Measurements from ENCODE around the gene AK8.

The AK8 gene

DNA sequence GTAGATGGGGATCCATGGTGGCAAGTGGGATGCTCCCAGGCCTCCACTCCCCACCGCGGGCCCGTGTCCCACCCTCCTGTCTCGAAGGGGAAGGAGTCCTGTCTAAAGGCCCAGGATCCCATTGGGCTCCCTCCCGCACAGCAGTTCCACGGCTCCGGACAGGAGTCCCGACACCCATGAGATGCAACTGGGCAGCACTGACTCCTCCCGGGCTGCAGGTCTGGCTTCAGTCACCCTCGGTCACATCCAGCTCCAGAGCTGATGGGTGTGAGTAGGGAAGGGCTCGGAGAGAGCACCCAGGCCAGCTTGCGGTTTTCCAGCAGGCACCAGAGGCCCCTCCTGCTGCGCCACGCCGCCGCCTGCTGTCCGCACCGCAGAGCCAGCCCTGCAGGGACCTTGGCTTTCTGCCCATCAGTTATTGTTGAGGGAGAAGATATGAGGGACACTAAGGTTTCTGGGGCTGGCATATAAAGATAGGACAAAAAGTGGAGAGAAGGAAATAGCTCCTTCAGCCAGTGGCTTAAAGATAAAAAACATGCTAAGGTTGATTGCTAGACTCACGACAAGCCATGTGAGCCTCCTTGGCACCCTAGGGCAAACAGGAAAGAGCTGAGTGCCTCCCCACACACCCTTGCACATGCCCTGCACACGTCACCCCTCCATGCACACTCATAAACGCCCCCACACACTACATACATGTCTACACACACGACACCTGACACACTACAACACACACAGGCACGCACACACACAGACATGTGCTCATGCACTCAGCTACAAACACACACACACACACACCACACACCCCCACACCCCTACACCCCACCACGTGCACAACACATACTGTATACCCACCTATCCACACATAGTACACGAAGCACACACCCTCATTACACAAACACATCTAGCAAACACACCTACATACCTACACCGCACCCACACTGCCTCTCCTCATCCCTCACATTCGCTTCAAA lies 79.0 kb downstream of the AK8 start:
- DNase-seq (ENCODE audit: low read depth in 2 of 2): no peak

DNA sequence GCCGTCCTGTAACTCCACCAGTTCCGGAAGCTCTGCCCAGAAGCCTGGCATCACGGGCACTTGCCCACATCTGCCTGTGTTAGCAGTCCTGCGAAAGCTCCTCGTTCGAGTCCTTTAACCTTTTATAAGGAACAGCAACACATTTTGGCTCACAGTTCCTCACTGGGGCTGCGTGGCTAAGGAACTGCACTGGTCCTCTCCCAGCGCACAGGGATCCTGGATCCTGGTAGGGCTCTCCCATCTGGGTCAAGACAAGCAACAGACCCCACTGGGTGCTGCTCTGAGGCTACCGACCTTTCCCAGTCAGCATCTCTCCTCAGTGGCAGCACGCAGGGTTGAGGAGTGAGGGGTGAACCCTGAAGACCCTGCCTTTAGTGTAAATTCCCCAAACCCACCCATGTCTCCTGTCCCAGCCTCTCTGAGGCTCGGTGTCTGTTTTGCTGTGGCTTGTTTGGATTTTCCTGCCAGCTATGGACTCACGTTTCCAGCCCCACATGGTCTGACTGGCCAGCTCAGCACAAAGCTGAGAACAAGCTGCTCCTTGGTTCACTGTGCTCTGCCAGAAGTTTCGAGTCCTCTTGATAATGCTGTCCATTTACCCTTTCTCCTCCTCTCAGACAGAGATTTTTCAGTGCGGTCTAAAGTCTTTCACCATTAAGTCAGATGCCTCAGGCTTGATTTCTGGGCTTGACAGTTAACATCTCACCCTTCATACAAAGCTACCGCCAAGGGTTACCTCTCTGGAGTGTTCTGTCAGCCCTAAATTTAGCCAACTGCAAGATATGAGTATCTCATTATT lies 80.0 kb downstream of the AK8 start:
- no peak for DNase-seq (ENCODE audit: low read depth in 2 of 2)

DNA sequence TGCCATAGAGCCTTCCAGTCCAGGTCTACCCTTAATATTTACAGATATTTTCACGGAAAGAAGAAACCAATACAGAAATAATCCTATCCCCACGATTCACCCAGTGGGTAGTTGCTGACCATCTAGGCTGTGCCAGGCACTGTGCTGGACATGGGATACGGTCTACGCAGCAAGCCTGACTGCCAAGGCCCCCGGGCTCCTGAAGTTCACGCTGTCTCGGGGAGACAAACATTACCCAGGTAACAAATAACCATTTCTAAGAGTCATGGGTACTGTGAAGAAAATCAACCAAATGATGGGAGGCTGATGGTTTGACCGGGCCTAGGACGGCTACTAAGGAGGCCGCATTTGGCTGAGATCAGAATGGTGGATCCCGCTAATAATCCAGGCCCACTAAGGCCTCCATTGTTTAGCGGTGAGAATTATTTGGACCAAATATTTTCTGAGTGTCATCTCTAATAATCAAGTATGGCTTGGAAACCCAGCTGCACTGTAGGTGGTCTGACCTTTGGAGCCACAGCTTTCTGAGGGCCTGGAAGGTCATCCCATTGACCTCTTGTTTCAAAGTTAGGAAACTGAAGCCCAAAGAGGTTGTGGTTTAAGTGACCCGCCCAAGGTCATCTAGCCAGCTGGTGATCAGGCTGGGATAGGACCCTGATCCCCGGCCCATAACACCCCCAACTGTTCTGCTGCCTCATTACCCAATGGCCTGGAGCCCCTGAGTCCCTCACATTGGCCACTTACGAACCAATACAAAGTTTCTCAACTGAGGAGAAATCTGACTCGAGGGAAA lies 82.4 kb downstream of the AK8 start:
- DNase-seq (ENCODE audit: low read depth in 2 of 2): no peak

- no peak for DNase-seq (ENCODE audit: low read depth in 2 of 2)
These were observed 83.2 kb downstream of the AK8 start for GRCh38 chr9:132794730-132795380.

DNA sequence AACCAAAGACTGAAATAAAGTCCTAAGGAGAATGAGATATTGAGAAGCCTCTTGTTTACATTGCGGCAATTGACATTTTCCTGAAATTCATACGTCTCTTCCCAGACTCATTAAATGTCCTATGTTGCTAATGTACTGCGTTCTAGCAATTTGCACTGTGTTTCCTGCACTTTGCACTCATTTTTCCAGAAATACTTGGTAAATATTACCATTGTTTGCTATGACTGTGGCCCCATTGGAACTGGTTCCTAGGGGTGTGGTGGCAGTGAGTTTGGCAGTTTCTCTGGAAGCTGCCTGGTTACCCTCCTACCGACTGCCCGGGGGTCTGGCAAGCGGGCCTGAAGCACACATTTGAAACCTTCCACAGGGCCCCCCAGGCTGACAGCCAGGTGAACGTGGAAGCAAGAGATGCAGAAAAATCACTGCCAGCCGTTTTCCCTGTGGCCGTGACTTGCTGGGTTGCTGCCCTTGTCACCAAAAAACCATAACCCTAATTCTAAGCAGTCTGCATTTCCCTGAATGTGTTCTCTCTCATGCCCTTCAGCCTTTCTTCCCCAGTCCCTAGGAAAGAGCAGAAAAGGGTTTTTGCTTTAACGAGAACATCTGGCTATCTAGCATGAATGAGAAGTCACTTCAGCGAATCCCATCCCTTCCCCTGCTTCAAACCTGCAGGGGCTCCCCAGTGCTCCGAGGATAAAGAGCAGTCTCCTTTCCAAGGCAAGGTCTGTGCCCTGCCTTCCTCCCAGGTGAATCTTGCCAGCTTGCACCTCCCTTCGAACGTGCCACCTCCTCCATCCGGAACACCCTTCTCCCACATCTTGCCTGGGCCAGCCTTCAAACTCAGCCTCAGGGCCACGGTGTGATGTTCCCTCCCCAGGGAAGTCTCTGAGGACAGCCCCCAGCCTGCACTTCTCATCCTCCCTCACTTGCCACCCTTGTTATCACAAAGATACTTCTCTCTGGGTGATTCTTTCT lies 84.2 kb downstream of the AK8 start:
- no peak for DNase-seq (ENCODE audit: low read depth in 2 of 2)

DNA sequence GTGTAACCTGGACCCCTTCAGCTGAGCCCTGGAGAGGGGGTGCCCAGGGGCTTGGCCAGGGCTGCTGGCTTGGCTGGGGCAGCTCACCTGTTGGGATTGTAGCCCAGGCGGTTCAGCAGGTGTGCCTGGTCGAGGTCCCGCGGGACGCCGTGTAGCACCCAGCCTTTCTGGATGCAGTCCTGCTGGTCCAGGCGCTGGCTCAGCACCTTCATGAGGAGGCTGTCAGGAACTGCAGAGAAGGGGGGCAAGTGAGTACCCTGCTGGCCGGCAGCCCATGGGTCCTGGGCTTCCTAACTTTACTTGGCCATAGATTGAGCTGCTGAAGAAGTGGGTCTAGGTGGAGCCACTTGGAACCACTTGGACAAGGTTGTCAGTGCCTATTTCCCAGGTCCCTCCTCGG lies 85.5 kb downstream of the AK8 start:
- no peak for DNase-seq (ENCODE audit: low read depth in 2 of 2)

GRCh38 chr9:132791699-132792240 lies 86.3 kb downstream of the AK8 start:
- DNase-seq (ENCODE audit: low read depth in 2 of 2): no peak

DNA sequence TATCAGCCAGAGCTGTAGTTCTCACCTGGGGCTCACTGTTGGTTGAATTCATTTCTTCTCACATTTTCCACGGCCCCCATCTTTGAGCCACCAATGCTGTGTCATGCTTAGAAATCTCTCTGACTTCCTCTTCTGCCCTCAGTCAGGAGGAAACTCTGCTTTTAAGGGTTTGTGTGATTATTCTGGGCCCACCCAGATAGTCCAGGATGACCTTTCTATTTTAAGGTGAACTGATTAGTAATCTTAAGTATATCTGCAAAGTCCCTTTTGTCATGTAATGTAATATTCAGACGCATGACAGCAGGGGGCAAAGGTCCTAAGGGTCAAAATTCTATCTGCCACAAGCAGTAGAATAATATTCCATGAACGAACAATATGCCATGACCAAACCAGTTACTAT lies 88.4 kb downstream of the AK8 start:
- no peak for DNase-seq (ENCODE audit: low read depth in 2 of 2)

GRCh38 chr9:132788378-132788777 lies 89.7 kb downstream of the AK8 start:
- no peak for DNase-seq (ENCODE audit: low read depth in 2 of 2)

GRCh38 chr9:132787748-132788159 lies 90.3 kb downstream of the AK8 start:
- no peak for DNase-seq (ENCODE audit: low read depth in 2 of 2)

DNA sequence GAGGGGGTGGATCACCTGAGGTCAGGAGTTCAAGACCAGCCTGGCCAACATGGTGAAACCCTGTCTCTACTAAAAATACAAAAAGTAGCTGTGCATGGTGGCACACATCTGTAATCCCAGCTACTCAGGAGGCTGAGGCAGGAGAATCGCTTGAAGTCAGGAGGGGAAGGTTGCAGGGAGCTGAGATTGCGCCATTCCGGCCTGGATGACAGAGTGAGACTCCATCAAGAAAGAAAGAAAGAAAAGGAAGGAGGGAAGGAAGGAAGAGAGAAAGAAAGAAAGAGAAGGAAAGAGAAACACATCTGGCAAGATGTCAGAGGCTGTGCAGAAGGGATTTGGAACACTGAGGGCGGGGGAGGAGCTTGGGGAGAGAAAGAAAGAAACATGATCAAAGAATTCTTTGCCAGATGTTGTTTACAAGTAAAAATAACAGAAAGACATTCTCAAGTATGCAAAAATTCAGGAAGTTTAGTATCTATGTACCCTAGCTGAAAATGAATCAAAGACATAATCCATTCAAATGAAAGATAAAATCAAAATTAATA lies 93.7 kb downstream of the AK8 start:
- DNase-seq (ENCODE audit: low read depth in 2 of 2): no peak

DNA sequence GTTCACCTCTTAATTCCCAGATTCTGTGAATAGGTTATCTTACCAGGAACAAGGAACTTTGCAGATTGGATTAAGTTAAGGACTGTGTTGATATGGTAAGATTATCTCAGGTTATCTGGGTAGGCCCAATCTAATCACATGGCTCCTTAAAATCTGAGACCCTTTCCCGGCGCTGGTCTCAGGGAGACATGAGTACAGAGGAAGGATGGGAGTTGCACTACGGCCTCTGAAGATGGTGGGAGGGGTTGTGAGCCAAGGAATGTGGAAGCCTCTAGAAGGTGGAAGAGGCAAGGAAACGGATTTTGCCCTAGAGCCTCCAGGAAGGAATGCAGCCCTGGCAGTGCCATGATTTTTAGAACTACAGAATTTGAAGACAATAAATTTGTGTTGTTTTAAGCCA lies 95.1 kb downstream of the AK8 start:
- DNase-seq (ENCODE audit: low read depth in 2 of 2): no peak

DNA sequence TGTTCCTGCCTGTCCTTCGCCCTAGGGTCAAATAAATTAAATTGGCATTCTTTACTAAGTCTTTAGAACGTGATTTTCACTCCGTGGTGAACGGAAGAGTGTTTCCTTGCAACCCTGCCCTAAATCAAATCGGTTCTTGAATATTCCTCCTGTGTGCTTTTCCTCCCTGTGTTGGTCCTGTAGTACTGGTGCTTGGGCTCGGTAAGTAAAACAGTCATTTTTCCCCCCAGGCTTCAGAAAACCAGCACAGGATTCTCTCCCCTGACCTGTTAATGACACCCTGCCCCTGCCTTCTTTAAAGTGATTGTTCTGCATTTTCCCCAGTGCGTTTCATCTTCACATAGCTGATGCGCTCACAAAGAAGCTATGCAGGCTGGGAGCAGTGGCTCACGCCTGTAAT lies 96.0 kb downstream of the AK8 start:
- no peak for DNase-seq (ENCODE audit: low read depth in 2 of 2)

- no peak for DNase-seq (ENCODE audit: low read depth in 2 of 2)
These were observed 97.7 kb downstream of the AK8 start for GRCh38 chr9:132780230-132781007.

DNA sequence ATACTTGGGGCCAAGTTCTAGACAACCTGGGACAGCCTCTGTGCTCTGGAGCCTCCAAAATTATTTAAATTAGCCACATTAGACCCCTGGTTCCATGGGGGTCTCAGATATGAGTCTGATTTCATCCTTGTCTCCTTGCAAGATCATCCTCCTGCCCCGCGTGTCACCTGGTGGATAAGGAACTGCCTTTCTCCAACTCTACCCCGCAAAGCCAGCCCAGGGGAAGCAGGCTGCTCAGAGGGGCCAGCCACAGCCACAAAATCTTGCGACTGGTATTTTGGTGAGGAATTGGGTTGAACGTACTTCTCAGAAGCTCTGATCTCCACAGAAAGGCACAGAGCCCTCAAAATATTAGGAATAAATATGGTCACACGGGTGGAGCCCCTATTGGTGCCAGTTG lies 101.2 kb downstream of the AK8 start:
- no peak for DNase-seq (ENCODE audit: low read depth in 2 of 2)

- no peak for DNase-seq (ENCODE audit: low read depth in 2 of 2)
These were observed 101.8 kb downstream of the AK8 start for GRCh38 chr9:132776268-132776667.

- no peak for DNase-seq (ENCODE audit: low read depth in 2 of 2)
These were observed 102.4 kb downstream of the AK8 start for GRCh38 chr9:132775720-132776119.

DNA sequence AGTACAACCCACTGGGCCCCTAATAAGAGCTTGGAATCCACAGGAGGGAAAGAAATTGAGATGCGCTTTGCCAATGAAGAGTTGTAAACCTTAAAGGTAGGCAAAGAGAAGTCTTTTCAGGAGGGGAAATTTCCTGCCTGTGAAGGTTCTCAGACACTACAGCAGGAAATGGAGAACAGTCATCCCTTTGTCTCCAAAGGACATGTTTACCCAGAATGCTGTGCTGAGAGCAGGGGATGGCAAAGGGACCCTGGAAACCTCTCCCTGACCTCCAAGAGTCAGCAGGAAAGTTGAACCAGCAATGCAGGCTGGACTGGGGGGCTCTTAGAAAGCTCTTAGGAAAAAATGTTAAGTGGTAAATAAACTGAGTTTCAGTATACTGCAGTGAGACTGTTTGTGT lies 103.2 kb downstream of the AK8 start:
- no peak for DNase-seq (ENCODE audit: low read depth in 2 of 2)

DNA sequence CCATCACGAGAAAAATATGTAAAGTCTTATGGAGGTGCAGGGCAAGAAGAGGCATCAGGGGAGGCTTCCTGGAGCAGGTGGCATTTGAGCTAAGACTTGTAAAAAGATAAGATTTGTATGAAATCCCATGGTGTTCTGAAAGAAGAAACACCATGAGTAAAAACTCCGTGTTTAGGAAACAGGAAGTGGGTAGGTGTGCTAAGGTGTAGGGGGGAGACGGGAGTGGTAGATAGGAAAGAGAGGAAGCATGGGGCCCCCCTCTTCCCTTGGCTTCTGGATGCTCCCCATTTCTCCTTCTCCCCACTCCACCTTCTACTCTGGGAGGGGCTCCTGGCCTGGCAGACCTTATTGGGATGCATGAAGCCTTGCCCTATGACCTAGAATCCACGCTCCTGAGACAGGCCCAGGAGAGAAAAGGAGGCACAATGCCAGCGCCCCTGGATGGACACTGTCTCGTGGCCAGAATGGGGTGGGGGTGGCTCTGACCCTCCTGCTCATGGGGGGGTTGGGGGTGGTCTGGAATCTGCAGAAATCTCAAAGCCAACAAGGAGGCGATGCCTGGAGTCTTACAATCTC lies 104.2 kb downstream of the AK8 start:
- DNase-seq (ENCODE audit: low read depth in 2 of 2): no peak

Measured in fibroblast of skin of left biceps (primary cell).